NK-92 (cell line): Measurements from ENCODE around the gene MAL.
"Not testable (repeated sequence)": the region's sequence is repeated elsewhere in the genome, so short reads cannot be mapped to it uniquely, and the experiment has no call there.

Source experiments
- DNase-seq: peaks from one replicate; lab custom pipeline; 2025; ENCODE audit not compliant: unreplicated experiment; lab: John Stamatoyannopoulos, UW

MAL gene

DNA sequence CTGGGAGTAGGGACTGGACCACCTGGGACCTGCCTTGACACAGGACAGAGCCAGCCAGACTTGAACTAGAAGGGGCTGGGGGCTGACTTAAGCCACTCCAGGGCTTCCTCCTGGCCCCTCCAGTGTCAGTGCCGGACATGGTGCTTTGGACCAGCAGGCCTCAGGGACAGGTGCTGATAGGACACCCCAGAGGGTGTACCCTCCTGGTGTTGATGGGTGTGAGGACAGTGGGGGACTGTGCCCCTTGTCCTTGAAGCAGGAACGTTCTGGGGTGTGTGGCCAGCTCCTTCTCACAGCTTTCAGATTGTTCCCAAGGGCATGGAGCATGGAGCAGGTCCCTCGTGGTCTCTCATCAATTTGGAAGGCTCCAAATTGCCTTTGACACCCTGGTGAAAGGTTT is 6.8 kb downstream of the MAL start:
- DNase-seq, result no peak

DNA sequence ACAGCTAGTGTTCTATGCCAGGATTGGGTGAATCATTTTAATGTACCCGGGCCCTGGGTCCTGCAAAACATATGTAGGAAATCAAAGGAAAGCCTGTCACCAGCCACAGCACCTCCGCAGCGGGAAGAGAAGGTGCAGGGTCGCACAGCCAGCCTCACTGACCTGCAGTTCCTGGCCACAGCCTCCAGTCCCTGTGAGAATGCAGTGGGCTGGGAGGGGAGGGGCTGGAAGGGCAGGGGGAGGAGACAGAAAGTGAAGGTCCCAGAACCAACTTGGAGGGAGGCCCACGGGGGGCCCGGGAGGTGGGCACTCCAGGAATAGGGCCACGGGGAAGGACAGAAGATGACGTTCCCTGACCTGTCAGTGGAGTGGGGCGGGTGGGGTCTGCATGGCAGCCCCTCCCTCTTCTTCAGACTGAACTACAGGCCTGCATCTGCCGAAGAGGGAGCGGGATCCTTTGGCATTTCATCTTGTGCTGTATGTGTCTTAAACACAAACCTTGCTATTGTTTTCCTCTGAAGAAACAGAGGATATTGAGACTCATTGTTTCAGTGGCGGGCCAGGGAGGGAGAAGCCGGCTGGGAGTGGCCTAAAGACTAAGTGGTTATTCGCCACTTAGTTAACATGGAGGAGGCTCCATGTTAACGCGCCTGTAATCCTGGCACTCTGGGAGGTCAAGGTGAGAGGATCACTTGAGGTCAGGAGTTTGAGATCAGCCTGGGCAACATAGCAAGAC is 7.5 kb downstream of the MAL start:
- no peak for DNase-seq

DNA sequence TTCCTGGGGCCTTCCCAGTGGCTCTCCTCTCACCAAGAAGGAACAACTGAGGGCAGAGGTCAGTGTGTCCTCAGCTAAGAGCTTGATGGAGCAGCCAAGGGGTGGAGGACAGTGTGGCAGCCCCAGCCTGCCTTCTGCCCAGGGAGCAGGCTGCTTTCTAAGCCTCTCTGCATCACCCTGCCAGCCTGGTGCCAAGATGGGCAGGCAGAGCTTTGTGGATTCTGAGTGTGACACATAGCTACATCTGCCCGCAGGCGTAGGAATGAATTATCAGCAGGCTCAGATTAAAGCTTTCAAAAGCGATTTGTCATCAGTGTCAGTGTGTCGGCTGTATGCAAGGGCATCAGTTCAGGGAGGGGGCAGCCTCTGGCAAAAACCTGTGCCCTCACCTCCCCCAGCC is 8.7 kb downstream of the MAL start:
- DNase-seq, result no peak

DNA sequence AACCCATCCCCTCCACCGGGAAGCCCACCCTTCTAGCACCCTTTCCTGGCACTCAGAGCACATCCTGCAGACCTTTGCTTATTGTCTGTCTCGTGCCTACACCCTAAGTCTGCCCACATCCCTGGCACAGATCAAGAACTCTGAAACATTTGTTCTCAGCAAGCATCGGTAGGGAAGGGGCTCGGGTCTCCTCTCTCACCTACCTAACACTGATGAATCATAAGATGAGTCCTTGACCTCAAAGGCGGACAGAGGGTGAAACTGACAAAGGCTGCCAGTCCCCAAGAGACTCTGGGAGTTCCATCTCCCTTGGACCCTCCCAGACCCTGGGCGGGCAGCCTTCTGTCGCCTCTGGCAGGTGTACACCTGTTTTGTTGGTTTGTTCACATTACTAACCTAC is 9.3 kb downstream of the MAL start:
- DNase-seq, result no peak

DNA sequence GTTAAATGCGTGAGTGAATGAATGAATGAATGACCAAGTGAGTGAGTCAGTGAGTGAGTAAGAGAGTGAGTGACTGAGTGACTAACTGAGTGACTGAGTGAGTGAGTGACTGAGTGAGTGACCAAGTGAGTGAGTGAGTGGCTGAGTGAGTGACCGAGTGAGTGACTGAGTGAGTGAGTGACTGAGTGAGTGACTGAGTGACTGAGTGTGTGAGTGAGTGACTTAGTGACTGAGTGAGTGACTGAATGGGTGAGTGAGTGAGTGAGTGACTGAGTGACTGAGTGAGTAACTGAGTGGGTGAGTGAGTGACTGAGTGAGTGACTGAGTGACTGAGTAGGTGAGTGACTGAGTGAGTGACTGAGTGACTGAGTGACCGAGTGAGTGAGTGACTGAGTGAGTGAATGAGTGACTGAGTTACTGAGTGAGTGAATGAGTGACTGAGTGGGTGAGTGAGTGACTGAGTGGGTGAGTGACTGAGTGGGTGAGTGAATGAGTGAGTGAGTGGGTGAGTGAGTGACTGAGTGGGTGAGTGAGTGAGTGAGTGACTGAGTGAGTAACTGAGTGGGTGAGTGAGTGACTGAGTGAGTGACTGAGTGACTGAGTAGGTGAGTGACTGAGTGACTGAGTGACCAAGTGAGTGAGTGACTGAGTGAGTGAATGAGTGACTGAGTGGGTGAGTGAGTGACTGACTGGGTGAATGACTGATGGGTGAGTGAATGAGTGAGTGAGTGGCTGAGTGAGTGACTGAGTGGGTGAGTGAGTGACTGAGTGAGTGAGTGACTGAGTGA is 11.3 kb downstream of the MAL start:
- DNase-seq, result no peak

DNA sequence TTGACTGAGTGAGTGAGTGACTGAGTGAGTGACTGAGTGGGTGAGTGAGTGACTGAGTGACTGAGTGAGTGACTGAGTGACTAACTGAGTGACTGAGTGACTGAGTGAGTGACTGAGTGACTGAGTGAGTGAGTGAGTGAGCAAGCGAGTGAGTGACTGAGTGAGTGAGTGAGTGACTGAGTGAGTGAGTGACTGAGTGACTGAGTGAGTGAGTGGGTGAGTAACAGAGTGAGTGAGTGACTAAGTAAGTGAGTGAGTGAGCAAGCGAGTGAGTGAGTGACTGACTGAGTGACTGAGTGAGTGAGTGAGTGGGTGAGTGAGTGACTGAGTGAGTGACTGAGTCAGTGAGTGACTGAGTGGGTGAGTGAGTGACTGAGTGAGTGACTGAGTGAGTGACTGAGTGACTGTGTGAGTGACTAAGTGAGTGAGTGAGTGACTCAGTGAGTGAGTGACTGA is 11.9 kb downstream of the MAL start:
- DNase-seq, result no peak

DNA sequence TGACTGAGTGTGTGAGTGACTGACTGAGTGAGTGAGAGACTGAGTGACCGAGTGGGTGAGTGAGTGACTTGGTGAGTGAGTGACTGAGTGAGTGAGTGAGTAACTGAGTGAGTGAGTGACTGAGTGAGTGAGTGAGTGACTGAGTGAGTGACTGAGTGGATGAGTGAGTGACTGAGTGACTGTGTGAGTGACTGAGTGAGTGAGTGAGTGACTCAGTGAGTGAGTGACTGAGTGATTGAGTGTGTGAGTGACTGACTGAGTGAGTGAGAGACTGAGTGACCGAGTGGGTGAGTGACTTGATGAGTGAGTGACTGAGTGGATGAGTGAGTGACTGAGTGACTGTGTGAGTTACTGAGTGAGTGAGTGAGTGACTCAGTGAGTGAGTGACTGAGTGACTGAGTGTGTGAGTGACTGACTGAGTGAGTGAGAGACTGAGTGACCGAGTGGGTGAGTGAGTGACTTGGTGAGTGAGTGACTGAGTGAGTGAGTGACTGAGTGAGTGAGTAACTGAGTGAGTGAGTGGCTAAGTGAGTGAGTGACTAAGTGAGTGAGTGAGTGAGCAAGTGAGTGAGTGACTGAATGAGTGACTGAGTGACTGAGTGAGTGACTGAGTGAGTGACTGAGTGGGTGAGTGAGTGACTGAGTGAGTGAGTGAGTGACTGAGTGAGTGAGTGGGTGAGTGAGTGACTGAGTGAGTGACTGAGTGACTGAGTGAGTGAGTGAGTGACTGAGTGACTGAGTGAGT is 12.5 kb downstream of the MAL start:
- not testable (repeated sequence) for DNase-seq

DNA sequence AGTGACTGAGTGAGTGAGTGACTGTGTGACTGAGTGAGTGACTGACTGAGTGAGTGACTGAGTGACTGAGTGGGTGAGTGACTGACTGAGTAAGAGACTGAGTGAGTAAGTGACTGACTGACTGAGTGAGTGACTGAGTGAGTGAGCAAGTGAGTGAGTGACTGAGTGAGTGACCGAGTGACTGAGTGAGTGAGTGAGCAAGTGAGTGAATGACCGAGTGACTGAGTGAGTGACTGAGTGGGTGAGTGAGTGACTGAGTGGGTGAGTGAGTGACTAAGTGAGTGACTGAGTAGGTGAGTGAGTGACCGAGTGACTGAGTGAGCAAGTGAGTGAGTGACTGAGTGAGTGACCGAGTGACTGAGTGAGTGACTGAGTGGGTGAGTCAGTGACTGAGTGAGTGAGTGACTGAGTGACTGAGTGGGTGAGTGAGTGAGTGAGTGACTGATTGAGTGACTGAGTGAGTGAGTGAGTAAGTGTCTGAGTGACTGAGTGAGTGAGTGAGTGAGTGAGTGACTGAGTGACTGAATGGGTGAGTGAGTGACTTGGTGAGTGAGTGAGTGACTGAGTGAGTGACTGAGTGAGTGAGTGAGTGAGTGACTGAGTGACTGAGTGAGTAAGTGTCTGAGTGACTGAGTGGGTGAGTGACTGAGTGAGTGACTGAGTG is 13.3 kb downstream of the MAL start:
- DNase-seq, result no peak

DNA sequence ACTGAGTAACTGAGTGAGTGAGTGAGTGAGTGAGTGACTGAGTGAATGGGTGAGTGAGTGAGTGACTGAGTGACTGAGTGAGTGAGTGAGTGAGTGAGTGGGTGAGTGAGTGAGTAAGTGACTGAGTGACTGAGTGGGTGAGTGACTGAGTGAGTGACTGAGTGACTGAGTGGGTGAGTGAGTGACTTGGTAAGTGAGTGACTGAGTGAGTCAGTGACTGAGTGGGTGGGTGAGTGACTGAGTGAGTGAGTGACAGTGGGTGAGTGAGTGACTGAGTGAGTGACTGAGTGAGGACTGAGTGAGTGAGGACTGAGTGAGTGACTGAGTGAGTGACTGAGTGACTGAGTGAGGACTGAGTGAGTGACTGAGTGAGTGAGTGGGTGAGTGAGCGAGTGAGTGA is 13.9 kb downstream of the MAL start:
- no peak for DNase-seq

DNA sequence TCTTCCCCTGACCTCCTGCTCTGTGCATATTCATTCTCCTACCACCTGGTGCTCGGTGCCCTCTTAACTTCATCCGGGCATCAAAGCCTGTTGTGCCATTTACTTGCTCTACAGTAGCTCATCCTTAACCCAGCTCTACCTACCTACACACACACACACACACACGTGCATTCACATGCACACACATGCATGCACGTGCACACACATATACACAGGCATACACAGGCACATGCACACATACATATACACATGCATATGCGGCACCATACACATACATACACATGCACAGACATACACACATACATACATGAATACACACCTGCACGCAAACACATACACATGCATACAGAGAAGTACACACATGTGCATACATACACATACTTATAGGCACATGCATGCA is 14.5 kb downstream of the MAL start:
- no peak for DNase-seq

DNA sequence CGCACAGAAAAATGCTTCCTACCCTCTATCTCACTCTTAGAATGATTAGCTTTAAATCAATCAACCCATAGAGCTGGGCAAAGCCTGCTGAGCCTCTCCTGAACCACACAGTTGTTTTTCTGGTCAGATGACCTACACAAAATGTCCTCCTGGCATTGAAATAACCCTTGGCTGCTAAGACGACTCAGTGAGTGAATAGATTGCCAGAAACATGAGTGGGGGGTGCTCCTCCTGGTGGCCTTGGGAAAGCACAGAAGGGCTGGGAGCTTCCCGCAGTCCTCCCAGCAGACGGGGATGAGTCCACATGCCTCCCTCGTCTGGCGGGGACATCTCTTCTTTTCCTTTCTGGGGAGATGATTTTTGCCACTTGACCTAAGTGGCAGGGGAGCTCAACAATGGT is 14.9 kb downstream of the MAL start:
- no peak for DNase-seq

DNA sequence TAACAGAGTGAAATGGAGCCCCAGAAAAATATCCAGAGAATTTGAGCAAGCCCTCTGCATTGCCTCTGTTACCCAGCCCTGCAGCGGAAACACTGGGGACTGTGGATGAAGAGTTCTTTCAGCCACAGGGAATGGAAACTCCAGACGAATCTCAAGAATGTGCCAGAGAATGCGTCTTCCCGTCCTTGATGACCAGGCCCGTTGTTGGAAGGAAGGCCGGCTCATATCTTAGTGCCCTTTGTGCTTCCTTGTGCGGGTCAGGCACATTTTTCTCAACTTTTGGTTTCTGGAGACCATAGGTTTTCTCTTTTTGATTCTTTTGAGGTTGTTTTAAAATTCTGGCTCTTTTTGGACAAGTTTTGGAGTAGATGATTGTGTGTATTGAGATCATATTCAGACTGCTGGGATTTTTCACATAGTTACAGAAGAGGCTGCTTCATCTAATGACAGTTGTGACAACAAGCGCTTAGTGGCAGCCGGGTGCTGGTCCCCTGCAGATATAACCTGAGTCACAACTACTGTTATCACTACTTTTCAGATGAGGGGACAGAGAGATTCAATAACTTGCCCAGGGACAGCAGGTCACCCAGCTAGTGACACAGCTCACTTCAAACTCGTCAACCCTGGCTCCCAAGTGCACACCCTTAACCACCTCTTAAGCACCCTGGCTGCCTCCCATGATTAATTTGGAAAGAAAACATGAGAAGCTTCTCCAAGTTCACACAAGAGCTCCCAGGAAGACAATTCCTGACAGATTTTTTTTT is 15.7 kb downstream of the MAL start:
- no peak for DNase-seq

DNA sequence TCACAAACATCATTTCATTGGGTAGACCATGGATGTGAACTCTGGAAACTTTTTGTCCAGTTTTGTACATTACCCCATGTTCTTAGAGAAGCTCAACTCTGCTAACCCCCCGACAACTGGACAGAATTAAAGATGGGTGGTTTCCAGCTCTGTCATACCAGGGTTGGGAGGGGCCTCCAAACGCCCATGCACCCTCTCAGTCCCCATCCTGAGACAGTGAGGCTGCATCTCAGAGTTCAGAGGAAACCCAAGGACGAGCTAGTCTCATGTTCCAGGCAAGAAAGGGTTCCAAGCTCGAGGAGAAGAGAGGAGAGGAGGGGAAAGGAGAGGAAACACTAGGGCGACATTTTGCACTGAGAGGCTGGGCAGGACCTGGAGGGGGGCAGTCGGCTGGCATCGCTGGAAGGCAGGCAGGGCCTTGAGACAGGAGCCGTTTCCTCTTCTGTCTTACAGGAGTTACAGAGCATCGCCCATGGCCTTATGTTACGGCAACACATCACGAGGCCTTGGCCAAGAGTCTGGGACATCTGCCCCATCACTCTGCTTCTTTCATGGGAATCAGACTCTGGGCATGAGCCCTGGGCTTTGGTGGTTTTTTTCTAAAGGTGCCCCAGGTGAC is 16.4 kb downstream of the MAL start:
- no peak for DNase-seq

DNA sequence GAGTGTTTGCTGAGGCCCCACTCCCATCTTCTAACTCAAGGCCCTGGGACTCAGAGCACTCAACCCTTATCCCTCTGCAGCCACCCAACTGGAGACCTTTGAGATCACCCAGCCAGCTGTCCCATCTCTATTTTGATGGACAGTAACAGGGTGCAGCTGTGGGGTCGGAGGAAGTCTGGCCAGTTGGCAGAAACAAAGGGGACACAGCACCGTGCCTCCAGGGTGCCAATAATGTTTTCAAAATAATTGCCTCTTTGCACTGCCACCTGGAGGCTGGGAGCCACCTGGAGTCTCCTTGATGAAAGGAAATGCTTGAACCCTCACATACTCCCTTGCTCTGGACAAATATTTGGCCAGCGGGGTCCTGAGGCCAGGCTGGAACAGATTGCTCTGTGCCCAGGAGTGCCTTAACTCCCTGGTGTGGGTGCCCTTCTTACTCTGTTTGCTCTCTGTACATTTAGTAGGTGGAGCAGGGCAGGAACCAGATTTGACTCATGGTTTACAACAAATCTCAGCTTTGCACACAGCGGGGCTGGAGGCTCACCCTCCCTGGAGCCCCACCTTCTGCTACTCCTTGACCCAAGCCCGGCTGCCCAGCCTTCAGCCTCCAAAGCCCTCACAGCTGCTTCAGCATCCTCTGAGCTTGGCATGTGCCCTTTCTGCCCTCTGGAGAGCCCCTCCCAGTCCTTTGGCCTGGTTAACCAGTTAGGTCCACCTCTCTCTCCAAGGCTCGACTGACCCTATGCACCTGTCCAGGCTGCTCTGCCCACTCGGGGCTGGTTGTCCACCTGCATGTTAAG is 17.2 kb downstream of the MAL start:
- DNase-seq, result no peak

DNA sequence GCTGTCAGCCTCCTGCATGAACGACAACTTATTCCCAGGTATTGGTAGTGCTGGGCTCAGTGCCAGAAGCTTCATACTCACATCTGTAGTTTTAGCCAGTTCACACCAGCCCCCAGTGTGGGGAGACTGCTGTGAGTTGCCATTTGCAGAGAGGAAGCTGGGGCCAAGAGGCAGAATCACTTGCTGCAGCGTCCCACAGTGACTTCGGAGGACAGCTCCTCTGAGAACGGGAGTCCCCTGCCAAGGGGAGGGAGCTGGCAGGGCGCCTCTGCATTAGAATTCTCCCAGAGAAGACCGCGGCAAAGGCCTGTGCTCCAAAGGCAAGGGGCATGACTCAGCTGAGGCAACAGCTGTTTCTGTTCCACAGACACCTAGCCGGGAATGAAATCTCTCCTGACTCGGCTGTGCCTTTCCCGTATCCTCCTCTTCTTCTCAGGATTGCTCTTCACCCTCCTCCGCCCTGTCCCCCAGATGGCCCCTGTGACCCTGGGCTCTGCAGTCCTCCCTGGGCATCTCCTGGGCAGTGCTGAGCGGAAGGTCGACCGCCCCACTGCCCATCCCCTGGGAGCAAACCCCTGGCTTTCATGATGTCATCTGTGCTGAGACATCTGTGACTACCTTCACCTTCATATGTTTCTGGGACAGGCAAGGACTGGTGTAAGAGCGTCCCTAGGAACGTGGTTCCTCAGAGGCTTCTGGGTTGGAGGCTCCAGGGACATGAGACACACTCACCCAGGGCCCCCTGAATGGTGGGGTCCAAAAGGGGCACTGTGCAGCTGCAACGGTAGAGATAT is 18.0 kb downstream of the MAL start:
- no peak for DNase-seq

DNA sequence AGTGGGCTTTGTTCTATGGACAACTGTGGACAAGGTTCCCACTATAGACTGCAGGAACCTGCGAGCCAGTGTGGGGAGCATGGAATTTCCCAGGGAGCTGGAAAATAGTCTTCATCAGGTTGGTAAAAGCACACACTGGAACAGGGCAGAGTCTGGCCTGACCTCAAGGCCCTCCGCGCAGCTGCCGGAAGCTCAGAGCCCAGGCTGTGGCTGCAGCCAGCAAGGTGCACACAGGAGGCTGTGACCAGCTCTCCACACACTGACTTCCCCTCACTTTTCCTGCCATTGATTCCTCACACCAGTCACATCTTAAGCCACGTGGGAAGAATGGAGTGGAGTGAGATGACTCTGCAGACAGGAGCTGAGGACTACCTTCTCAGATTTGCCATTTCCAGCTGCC is 19.1 kb downstream of the MAL start:
- no peak for DNase-seq

DNA sequence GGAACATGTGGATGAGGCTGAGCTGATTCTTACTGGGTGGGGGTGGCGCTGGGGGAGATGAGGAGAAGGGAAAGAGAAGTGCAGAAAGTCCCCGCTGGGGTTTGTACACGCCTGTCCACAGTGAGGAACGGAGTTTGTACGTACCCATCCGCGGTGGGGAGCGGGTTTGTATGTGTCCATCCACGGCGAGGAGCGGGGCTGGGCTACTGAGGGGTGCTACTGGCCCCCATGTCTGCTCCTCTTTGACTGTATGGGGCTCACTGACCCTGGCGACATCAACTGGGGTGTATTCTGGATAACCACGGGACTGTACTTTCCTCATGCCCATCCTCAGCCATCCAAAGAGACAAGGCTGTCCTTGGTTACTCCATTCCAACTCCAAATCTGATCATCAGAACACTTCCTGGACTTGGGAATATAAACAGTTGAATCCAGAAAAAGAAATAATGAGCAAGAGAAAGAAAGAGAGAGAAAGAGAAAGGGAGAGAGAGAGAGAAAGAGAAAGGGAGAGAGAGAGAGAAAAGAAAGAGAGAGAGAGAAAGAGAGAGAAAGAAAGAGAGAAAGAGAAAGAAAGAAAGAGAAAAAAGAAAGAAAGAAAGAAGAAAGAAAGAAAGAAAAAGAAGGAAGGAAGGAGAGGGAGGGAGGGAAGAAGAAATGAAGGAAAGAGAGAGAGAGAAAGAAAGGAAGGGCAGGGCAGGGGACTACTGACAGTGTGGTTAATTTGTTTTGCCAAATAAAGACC is 21.0 kb downstream of the MAL start:
- DNase-seq, result no peak
